GM12874 (cell line): ENCODE measurements around the gene MMS19.

Experiments
- CTCF ChIP-seq: IDR thresholded peaks from 2 replicates; pipeline ENCODE4 v1.5.1; 2011; ENCODE audit warnings: low read depth, mild to moderate bottlenecking, control low read depth, low read length, moderate library complexity; ENCODE audit not compliant: insufficient read depth

Gene MMS19

DNA sequence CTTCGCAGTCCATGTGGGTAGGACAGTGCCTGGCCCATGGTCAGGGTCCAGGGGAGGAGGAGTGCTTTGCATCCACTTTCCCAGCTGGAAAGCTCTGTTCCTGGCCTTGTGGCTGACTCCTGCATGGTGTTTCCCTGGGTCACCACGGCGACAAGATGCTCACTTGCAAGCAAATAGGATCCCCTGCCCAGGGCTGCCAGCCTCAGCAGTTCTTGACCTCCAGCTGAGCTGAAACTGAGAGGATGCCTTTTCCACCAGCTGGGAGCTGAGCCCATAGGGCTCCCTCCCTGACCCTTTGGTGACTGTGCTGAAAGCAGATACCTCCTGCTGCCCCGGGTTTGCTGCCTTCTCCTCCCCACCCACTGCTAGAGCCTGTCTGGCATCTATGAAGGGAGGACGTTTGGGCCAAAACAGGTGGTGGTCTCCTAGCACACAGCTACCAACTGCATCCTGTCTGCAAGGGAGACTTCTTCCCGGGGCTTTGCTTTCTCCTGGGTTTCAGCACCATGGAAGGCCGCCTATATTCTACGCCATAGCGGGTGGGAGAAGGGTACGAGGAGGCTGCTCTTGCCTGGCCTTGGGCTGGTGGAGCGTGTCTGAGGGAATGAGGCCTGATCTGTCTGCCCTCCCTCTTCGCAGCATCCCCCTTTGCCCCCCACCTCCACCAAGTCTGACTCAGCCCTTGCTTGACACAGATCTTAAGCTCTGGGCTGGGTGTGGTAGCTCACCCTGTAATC, 34.9 kb upstream of the MMS19 start:
- TF ChIP-seq CTCF: no peak

GRCh38 chr10:97531401-97531986, 33.3 kb upstream of the MMS19 start:
- TF ChIP-seq CTCF: no peak

- no peak for TF ChIP-seq CTCF
Observed at GRCh38 chr10:97529685-97530465, 31.7 kb upstream of the MMS19 start.

GRCh38 chr10:97525683-97526110, 27.5 kb upstream of the MMS19 start:
- TF ChIP-seq CTCF: no peak

DNA sequence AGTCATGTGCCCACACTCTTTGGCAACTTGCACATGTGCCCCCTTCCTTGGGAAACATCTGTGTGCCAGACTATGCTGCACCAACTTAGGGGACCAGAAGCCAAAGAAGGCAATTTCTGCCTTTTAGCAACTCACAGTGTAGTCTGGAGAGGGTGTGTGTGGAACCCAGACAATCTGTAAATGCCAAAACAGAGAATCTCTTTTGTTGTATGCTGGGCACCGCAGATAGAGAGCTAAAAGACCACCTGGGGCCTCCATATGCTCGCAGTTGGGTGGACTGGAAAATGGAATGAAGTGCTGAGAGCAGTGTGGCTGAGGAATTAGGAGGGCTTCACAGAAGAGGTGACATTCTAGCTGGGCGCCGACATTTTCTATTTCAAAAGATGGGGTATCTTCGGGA, 26.9 kb upstream of the MMS19 start:
- no peak for TF ChIP-seq CTCF

DNA sequence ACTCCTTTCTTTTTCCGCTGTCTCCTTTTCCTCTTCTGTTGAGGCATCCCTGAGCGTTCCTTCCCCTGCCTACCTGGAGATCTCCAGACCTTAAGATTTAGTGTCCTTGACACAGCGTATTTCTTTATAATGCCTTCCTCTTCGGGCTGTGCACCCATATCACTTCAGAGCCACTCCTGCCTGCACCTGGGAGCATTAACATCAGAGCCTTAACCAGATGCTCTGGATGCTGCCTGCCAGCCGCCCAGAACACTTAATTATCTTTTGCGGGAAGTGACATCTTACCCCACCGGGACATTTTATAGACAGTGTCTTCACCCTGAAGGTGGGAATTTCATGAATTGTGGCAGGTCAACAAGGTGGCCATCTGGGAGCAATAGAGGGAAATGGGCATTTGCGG, 24.7 kb upstream of the MMS19 start:
- no peak for TF ChIP-seq CTCF

DNA sequence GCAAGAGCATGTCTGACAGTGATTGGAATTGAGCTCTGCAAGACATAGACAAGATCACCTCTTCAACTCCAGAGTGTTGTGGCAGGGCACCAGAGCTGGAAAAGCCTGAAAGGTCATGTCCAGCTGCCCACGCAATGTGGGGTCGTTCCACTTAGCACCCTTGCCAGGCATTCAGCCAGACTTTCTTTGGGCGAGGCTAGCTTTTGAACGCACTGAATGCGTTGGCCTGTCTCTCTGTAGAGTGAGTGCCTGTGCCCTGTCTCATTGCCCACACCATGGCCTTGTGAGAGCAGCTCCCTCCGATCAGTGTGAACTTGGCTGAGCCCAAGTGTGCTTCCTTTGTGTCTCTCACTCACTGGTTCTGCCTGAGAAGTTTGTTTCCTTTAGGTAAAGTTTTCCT, 23.8 kb upstream of the MMS19 start:
- no peak for TF ChIP-seq CTCF
